ENCODE data around the gene EIF5. TPM values are rescaled to one million over a fixed set of nuclear protein-coding genes. Genes with fewer than 3 reads are reported as not detected.
A peak's percentile ranks its signal among the peaks of the same experiment; 100 is the strongest.

Gene EIF5
- total and polyA plus RNA-seq, 2 experiments from 2014 or later, result 151 to 331 TPM

DNA sequence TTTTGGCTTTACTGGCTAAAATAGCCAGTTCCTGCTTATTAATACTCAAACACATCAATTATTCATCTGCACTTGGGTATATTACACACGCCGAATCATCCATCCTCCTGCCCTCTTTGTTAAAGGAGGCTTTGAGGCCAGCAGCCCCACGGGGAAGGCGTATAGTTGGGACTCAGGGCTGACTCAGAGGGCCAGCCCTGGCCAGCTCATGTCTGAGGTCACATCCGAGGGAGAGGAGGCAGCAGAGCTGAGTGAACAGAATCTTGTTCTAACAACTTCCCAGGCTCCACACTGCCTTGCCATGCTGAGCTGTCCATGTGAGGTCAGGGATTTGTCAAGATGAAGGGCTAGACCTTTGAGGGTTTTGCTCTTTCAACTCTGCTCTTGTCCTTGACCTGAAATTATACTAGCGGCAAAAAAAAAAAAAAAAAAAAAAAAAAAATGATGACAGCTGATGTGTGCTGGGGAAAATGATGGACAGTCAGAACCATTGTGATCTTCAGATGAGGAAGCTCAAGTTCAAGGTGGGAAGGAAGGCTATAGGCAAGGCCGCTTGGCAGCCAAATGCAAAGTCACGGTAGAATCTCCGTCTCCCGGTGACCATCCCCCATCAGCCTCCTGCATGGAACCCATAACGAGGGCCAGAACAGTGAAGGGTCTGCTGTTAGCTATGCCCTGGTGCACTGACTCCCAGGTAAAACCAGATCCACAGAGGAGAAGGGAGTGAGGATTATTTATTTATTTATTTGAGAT is 38.7 kb downstream of the EIF5 start:
- no peak overlapping the region for H3K4me3 ChIP-seq
- H3K27me3 ChIP-seq, result no peaks in the 10 kb centered on the region
- H2AFZ ChIP-seq, result no peak overlapping the region
- H3K9me3 ChIP-seq (ENCODE audit: low read depth), result no peaks in the 10 kb centered on the region
- 70% methylated on average over 11 of the region's 11 CpGs for WGBS (ENCODE audit: low lambda C conversion rate, missing lambda C conversion rate)
- no peaks in the 10 kb centered on the region for H3K9me2 ChIP-seq (replicated peaks; ENCODE audit: insufficient read depth)
- TF ChIP-seq, protein P1, sequence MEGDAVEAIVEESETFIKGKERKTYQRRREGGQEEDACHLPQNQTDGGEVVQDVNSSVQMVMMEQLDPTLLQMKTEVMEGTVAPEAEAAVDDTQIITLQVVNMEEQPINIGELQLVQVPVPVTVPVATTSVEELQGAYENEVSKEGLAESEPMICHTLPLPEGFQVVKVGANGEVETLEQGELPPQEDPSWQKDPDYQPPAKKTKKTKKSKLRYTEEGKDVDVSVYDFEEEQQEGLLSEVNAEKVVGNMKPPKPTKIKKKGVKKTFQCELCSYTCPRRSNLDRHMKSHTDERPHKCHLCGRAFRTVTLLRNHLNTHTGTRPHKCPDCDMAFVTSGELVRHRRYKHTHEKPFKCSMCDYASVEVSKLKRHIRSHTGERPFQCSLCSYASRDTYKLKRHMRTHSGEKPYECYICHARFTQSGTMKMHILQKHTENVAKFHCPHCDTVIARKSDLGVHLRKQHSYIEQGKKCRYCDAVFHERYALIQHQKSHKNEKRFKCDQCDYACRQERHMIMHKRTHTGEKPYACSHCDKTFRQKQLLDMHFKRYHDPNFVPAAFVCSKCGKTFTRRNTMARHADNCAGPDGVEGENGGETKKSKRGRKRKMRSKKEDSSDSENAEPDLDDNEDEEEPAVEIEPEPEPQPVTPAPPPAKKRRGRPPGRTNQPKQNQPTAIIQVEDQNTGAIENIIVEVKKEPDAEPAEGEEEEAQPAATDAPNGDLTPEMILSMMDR (IDR thresholded peaks at IDR 0.05; ENCODE audit: poor library complexity), result no peak
- TF ChIP-seq EZH2 (IDR thresholded peaks at IDR 0.05; ENCODE audit: borderline replicate concordance) (no peak), EZH2phosphoT487 (IDR thresholded peaks at IDR 0.05; ENCODE audit: low read depth, severe bottlenecking, unreplicated experiment) (no peak)
- peak; percentile 49 for DNase-seq (ENCODE audit: low spot score)
- H3K4me1 ChIP-seq (ENCODE audit: insufficient read depth), result no peaks in the 10 kb centered on the region
- no peak overlapping the region for H3K27ac ChIP-seq
- no peaks in the 10 kb centered on the region for H3K36me3 ChIP-seq (replicated peaks; ENCODE audit: insufficient read depth, low read depth)
- H3K4me2 ChIP-seq, result no peak overlapping the region
- no peaks in the 10 kb centered on the region for H3K79me2 ChIP-seq
- no peaks in the 10 kb centered on the region for H4K20me1 ChIP-seq (ENCODE audit: insufficient read depth, poor library complexity, severe bottlenecking)

- H3K36me3 ChIP-seq (replicated peaks; ENCODE audit: insufficient read depth, low read depth), result no peaks in the 10 kb centered on the region
- TF ChIP-seq, protein P1 (IDR thresholded peaks at IDR 0.05; ENCODE audit: poor library complexity), result no peak
- no peak for TF ChIP-seq EZH2 (IDR thresholded peaks at IDR 0.05; ENCODE audit: borderline replicate concordance)
- no peak for TF ChIP-seq EZH2phosphoT487 (IDR thresholded peaks at IDR 0.05; ENCODE audit: low read depth, severe bottlenecking, unreplicated experiment)
Observed at GRCh38 chr14:103374121-103374520, 40.1 kb downstream of the EIF5 start.

DNA sequence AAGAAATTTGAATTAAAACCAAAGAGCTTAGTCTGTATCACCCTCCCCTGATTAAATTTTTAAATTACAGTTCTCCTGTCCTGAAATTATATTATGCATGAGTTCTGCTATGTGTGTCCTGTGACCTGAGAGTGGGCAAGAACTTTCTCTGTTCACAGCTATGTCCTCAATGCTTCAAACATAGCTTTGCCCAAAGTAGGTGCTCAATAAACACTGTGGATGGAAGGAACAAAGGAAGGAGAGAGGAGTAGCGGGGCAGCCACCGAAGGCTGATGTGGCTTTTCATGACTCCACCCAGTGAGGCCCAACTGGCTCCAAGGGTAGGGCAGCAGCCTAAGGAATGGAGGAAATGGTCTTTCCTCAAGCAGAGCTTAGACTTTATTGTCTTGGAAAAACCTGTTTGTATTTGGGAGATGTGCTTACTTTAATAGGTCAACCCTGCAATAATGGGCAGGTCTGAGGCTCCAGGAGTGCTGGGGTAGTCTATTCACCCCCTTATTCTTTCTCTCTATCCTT is 43.5 kb downstream of the EIF5 start:
- 92% methylated on average over 2 of the region's 2 CpGs for WGBS (ENCODE audit: low lambda C conversion rate, missing lambda C conversion rate)
- Histone ChIP-seq H3K4me1 (ENCODE audit: insufficient read depth) (no peaks in the 10 kb centered on the region), H4K20me1 (ENCODE audit: insufficient read depth, poor library complexity, severe bottlenecking) (no peaks in the 10 kb centered on the region), H3K36me3 (replicated peaks; ENCODE audit: insufficient read depth, low read depth) (no peaks in the 10 kb centered on the region), H3K79me2 (no peaks in the 10 kb centered on the region), H3K27me3 (no peaks in the 10 kb centered on the region), H2AFZ (no peak overlapping the region), H3K4me3 (no peak overlapping the region), H3K9me2 (replicated peaks; ENCODE audit: insufficient read depth) (no peaks in the 10 kb centered on the region), H3K4me2 (no peak overlapping the region), H3K9me3 (ENCODE audit: low read depth) (no peaks in the 10 kb centered on the region), H3K27ac (no peak overlapping the region)
- no peak for TF ChIP-seq EZH2phosphoT487 (IDR thresholded peaks at IDR 0.05; ENCODE audit: low read depth, severe bottlenecking, unreplicated experiment)
- TF ChIP-seq, protein P1 (IDR thresholded peaks at IDR 0.05; ENCODE audit: poor library complexity), result no peak
- no peak for TF ChIP-seq EZH2 (IDR thresholded peaks at IDR 0.05; ENCODE audit: borderline replicate concordance)
- DNase-seq (ENCODE audit: low spot score), result no peak

More at GRCh38 chr14:103374121-103374520, 40.1 kb downstream of the EIF5 start:
- Histone ChIP-seq H2AFZ (no peak overlapping the region), H3K27ac (no peak overlapping the region), H3K9me2 (replicated peaks; ENCODE audit: insufficient read depth) (no peaks in the 10 kb centered on the region), H3K4me2 (no peak overlapping the region), H3K79me2 (no peaks in the 10 kb centered on the region), H4K20me1 (ENCODE audit: insufficient read depth, poor library complexity, severe bottlenecking) (no peaks in the 10 kb centered on the region), H3K27me3 (no peaks in the 10 kb centered on the region), H3K4me3 (no peak overlapping the region), H3K9me3 (ENCODE audit: low read depth) (no peaks in the 10 kb centered on the region), H3K4me1 (ENCODE audit: insufficient read depth) (no peaks in the 10 kb centered on the region)
- no peak for DNase-seq (ENCODE audit: low spot score)
- 92% methylated on average over 11 of the region's 11 CpGs for WGBS (ENCODE audit: low lambda C conversion rate, missing lambda C conversion rate)

All from hepatocyte (in vitro differentiated cells).